Right atrium auricular region (tissue), 2 donors: Measurements from ENCODE around the gene LIMS1. TPM values are rescaled to one million over a fixed set of nuclear protein-coding genes. Genes with fewer than 3 reads are reported as not detected.
"Not testable (repeated sequence)": the region's sequence is repeated elsewhere in the genome, so short reads cannot be mapped to it uniquely, and the experiment has no call there.

Experiments
- DNase-seq: peaks from one replicate; pipeline ENCODE4 v3.0.0-alpha.2; 2019; ENCODE audit warnings: low spot score
- H3K27ac ChIP-seq, 2 donors: fragments of 200-600 bp; sonication (generic); 1 replicate in 1 of 2; 2 replicates in 1 of 2; pipeline ENCODE4 v1.5.1; 2016 to 2019
- H3K27me3 ChIP-seq, 2 donors: fragments of 200-600 bp; sonication (generic); one replicate each; pipeline versions ENCODE4 v1.5.1 to v1.6.0; 2017 to 2019
- H3K36me3 ChIP-seq: fragments of 200-600 bp; sonication (generic); one replicate; pipeline ENCODE4 v1.5.1; 2016
- H3K4me1 ChIP-seq, 2 donors: fragments of 200-600 bp; sonication (generic); one replicate each; pipeline versions ENCODE4 v1.5.1 to v1.6.0; 2017 to 2019
- H3K4me3 ChIP-seq, 2 donors: fragments of 200-600 bp; sonication (generic); 1 replicate in 1 of 2; 2 replicates in 1 of 2; pipeline ENCODE4 v1.5.1; 2017 to 2019; ENCODE audit warnings: mild to moderate bottlenecking in 1 of 2, moderate library complexity in 1 of 2
- H3K9me3 ChIP-seq, 2 donors: fragments of 200-600 bp; sonication (generic); one replicate each; pipeline ENCODE4 v1.5.1; 2019
- total RNA-seq, 2 donors: library from RNA; depleted of rRNA; stranded (reverse); fragments of >200 nt; gene quantifications; one replicate each; pipeline ENCODE4 v1.1.0, GENCODE V29; 2016
- TF ChIP-seq, protein P1 (sequence below), 2 donors: fragments of 200-600 bp; sonication (generic); IDR thresholded peaks; one replicate each; pipeline ENCODE4 v1.5.1; 2019; ENCODE audit warnings: antibody characterized with exemption in 2 of 2

Gene LIMS1
- total RNA-seq, 2 donors from 2014 or later = 66.7 to 106 TPM

DNA sequence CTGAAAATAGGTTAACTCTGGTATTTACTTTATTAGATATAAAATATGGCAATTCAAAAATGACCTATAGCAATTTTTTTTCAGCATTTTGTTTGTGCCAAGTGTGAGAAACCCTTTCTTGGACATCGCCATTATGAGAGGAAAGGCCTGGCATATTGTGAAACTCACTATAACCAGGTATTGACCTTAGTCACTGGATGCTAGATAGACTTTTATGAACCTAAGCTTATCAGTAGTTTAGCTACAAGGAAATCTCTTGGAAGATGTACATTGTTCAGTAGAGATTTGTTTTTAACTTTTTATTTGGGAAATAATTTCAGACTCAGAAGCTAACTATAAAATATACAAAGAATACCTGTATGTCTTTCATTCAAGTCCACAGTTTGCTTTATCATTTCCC lies 142.3 kb downstream of the LIMS1 start:
- not testable (repeated sequence) for H3K4me3 ChIP-seq, DNase-seq, H3K27me3 ChIP-seq, H3K27ac ChIP-seq, H3K9me3 ChIP-seq, H3K4me1 ChIP-seq
- H3K36me3 ChIP-seq = peaks cover 34% of the 10 kb centered on the region

DNA sequence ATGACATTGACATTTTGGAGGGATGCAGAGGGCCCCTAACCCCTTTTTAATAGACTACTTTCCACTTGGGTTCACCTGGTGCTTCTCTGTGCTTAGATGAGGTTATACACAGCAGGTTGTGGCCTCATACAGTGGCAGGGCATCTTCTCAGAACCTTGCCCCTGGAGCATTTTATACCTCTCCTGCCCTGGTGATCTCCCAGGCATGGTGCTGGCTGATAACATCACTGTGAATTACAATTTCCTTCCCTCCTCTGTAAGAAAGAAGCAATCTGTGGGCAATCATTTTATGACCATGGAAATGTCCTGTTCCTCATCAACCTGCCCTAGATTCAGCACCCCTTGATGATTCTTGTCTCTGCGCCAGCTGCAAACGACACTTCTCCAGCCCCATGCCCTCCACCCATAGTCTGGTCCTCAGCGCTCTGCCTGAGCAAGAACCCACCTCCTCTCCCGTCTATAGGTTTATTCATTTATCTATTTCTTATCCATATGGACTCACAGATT lies 143.0 kb downstream of the LIMS1 start:
- not testable (repeated sequence) for H3K27ac ChIP-seq, H3K9me3 ChIP-seq, H3K27me3 ChIP-seq, H3K4me1 ChIP-seq, H3K4me3 ChIP-seq, DNase-seq
- H3K36me3 ChIP-seq = peaks cover 38% of the 10 kb centered on the region

DNA sequence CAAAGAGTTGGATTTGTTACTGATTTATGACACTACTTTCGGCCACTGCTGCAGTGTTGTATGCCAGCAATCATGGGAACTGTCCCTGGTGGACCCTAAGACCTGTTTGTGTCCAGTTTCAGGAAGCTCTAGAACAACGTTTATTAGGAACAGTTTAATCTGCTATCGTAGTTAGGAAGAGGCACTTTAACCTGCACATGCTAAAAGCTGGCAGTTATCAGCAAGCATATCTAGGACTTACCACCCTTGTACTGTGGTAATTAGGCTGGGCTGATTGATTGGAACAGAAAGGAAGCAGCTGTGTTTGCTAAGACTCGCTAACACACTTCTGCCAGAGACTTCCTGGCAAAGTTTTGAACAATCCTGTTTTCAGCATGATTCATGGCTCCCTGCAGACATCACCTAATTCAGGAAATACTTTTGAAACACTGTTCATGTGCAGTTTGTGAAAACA lies 144.0 kb downstream of the LIMS1 start:
- peaks cover 40% of the 10 kb centered on the region for H3K36me3 ChIP-seq
- H3K27me3 ChIP-seq, DNase-seq, H3K9me3 ChIP-seq, H3K4me3 ChIP-seq, H3K4me1 ChIP-seq: not testable (repeated sequence)
- H3K27ac ChIP-seq = peak overlapping the region in 1 of 2 donors; percentile 40

DNA sequence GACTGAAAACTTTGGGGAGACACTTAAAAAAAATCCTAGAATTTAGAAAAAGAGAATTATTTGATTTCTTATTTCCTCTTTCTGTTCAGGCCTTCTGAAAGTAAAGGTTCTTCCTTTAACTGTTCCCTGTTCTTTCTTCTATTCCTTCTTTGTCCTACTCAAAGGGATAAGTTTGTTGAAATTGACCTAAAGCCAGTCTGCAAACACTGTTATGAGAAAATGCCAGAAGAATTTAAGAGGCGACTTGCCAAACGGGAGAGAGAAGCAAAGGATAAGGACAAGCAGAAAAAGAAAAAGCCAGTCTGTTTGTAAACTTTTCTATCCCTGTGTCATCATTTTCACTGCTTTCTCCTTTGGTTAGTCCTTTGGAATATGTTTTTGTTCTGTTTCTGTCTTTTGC lies 146.5 kb downstream of the LIMS1 start:
- H3K27ac ChIP-seq, H3K9me3 ChIP-seq, H3K27me3 ChIP-seq, H3K4me1 ChIP-seq, DNase-seq, H3K4me3 ChIP-seq: not testable (repeated sequence)
- peaks cover 46% of the 10 kb centered on the region for H3K36me3 ChIP-seq

GRCh38 chr2:108688818-108689756 lies 154.8 kb downstream of the LIMS1 start:
- not testable (repeated sequence) for H3K27me3 ChIP-seq, DNase-seq, H3K27ac ChIP-seq

GRCh38 chr2:108690001-108690400 lies 155.7 kb downstream of the LIMS1 start:
- H3K9me3 ChIP-seq, H3K27me3 ChIP-seq, DNase-seq, H3K27ac ChIP-seq, H3K4me1 ChIP-seq, H3K4me3 ChIP-seq: not testable (repeated sequence)
- H3K36me3 ChIP-seq = peaks cover 10% of the 10 kb centered on the region

More at GRCh38 chr2:108688818-108689756, 154.8 kb downstream of the LIMS1 start:
- not testable (repeated sequence) for H3K4me3 ChIP-seq, H3K4me1 ChIP-seq, H3K9me3 ChIP-seq
- peaks cover 16% of the 10 kb centered on the region for H3K36me3 ChIP-seq

DNA sequence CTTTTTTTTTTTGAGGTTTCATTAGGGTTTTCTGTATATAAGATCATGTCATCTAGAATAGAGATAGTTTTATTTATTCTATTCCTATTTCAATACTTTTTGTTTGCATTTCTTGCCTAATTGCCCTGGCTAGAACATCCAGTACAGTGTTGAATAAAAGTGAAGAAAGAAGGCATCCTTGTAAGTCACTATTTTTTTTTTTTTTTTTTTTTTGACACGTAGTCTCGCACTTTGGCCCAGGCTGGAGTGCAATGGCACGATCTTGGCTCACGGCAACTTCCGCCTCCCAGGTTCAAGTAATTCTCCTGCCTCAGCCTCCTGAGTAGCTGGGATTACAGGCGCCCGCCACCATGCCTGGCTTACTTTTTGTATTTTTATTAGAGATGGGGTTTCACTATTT lies 157.2 kb downstream of the LIMS1 start:
- Histone ChIP-seq H3K36me3 (no peaks in the 10 kb centered on the region), H3K27me3 (no peaks in the 10 kb centered on the region), H3K4me3 (no peak overlapping the region), H3K4me1 (no peaks in the 10 kb centered on the region), H3K27ac (no peak overlapping the region), H3K9me3 (no peaks in the 10 kb centered on the region)
- DNase-seq = no peak
- TF ChIP-seq, protein P1, sequence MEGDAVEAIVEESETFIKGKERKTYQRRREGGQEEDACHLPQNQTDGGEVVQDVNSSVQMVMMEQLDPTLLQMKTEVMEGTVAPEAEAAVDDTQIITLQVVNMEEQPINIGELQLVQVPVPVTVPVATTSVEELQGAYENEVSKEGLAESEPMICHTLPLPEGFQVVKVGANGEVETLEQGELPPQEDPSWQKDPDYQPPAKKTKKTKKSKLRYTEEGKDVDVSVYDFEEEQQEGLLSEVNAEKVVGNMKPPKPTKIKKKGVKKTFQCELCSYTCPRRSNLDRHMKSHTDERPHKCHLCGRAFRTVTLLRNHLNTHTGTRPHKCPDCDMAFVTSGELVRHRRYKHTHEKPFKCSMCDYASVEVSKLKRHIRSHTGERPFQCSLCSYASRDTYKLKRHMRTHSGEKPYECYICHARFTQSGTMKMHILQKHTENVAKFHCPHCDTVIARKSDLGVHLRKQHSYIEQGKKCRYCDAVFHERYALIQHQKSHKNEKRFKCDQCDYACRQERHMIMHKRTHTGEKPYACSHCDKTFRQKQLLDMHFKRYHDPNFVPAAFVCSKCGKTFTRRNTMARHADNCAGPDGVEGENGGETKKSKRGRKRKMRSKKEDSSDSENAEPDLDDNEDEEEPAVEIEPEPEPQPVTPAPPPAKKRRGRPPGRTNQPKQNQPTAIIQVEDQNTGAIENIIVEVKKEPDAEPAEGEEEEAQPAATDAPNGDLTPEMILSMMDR (IDR thresholded peaks at IDR 0.05) = no peak

- H3K36me3 ChIP-seq = no peaks in the 10 kb centered on the region
- H3K27me3 ChIP-seq = no peaks in the 10 kb centered on the region
- no peak overlapping the region for H3K27ac ChIP-seq
- H3K4me1 ChIP-seq = peaks cover 0 to 4% of the 10 kb centered on the region in 2 donors
- TF ChIP-seq, protein P1 (IDR thresholded peaks at IDR 0.05) = no peak
- no peaks in the 10 kb centered on the region for H3K9me3 ChIP-seq
- H3K4me3 ChIP-seq = no peak overlapping the region
- no peak for DNase-seq
These were observed 166.9 kb downstream of the LIMS1 start for GRCh38 chr2:108701208-108701607.

DNA sequence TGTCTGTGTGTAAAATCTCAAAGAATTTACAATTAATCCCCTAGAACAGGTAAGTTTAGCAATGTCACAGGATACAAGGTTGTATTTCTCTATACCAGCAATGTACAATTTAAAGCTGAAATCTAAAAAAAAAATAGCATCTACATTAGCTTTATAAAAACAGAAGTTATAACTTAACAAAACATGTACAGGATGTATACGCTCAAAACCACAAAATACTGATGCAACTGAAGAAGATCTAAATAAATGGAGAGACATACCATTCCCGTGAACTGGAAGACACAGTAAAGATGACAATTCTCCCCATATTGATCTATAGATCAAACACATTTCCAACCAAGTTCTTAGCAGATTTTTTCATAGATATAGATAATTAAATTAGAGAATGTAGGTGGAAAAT lies 167.5 kb downstream of the LIMS1 start:
- Histone ChIP-seq H3K36me3 (no peaks in the 10 kb centered on the region), H3K9me3 (peaks cover 0 to under 1% of the 10 kb centered on the region in 2 donors), H3K4me1 (peaks cover 0 to 4% of the 10 kb centered on the region in 2 donors), H3K27ac (no peak overlapping the region), H3K27me3 (no peaks in the 10 kb centered on the region), H3K4me3 (no peak overlapping the region)
- no peak for DNase-seq
- TF ChIP-seq, protein P1 (IDR thresholded peaks at IDR 0.05) = no peak
